Measurements from ENCODE around the gene SPATA18. TPM values are rescaled to one million over a fixed set of nuclear protein-coding genes. Genes with fewer than 3 reads are reported as not detected.

The SPATA18 gene
- total RNA-seq = 1 to 10 TPM in 3 of 4 donors, under 1 TPM in 1; 0.46 to 2.6 (median 1.5) TPM

GRCh38 chr4:52051213-52051614 lies at the start of gene SPATA18:
SPATA18 (plus strand) TSS chr4:52051304; CDS start chr4:52051705, 401 bp downstream.
- Histone ChIP-seq H3K27me3 (peaks cover 0 to 5% (median 0%) of the 10 kb centered on the region in 3 donors), H3K27ac (peak within 1 kb of the TSS; percentile 16 to 54 (median 34)), H3K36me3 (no peaks in the 10 kb centered on the region), H3K9me3 (no peaks in the 10 kb centered on the region), H3K4me1 (no peaks in the 10 kb centered on the region), H3K4me3 (peak within 1 kb of the TSS; percentile 59 to 79 (median 64))
- intact Hi-C loops (cut with DNase I; ENCODE audit: low total_unique reads) = no loop called here
- in situ Hi-C loops (cut with MboI; ENCODE audit: low sequenced_read_pairs in 4 of 4) = no loop called here
- peak in 1 of 2 donors; percentile 18 for ATAC-seq
- DNase-seq = peak in 1 of 2 donors; percentile 12
- TF ChIP-seq CTCF (IDR thresholded peaks at IDR 0.05 in 4 of 5, conservative IDR thresholded peaks at IDR 0.05 in 1 of 5) (no peak), POLR2A (IDR thresholded peaks at IDR 0.05) (no peak)

- intact Hi-C loops (cut with DNase I; ENCODE audit: low total_unique reads) = no loop called here
Observed at GRCh38 chr4:52001616-52002015, 49.5 kb upstream of the SPATA18 start.

GRCh38 chr4:52004414-52004813 lies 46.7 kb upstream of the SPATA18 start:
- TF ChIP-seq CTCF (IDR thresholded peaks at IDR 0.05 in 4 of 5, conservative IDR thresholded peaks at IDR 0.05 in 1 of 5) (no peak), POLR2A (IDR thresholded peaks at IDR 0.05) (no peak)
- DNase-seq (no peak), ATAC-seq (no peak)
- H3K9me3 ChIP-seq = no peaks in the 10 kb centered on the region
- no peak overlapping the region for H3K4me3 ChIP-seq
- in situ Hi-C loops (cut with MboI; ENCODE audit: low sequenced_read_pairs in 4 of 4) = loop anchor here in 1 of 4 donors (25.0 kb wide), 1 partner anchor 92 kb away; no protein-coding TSS in a partner anchor
- H3K36me3 ChIP-seq = peaks cover 0 to 9% of the 10 kb centered on the region in 2 donors
- no peaks in the 10 kb centered on the region for H3K4me1 ChIP-seq
- H3K27ac ChIP-seq = no peak overlapping the region
- intact Hi-C loops (cut with DNase I; ENCODE audit: low total_unique reads) = no loop called here
- no peaks in the 10 kb centered on the region for H3K27me3 ChIP-seq

More at GRCh38 chr4:52001616-52002015, 49.5 kb upstream of the SPATA18 start:
- no peak overlapping the region for H3K4me3 ChIP-seq
- TF ChIP-seq CTCF (IDR thresholded peaks at IDR 0.05 in 4 of 5, conservative IDR thresholded peaks at IDR 0.05 in 1 of 5) (no peak), POLR2A (IDR thresholded peaks at IDR 0.05) (no peak)
- DNase-seq = no peak
- no peak for ATAC-seq
- in situ Hi-C loops (cut with MboI; ENCODE audit: low sequenced_read_pairs in 4 of 4) = loop anchor here in 1 of 4 donors (25.0 kb wide), 1 partner anchor 89 kb away; no protein-coding TSS in a partner anchor
- H3K9me3 ChIP-seq = no peaks in the 10 kb centered on the region
- no peaks in the 10 kb centered on the region for H3K4me1 ChIP-seq
- H3K36me3 ChIP-seq = peaks cover 0 to 19% of the 10 kb centered on the region in 2 donors
- H3K27ac ChIP-seq = no peak overlapping the region
- no peaks in the 10 kb centered on the region for H3K27me3 ChIP-seq

GRCh38 chr4:52005604-52006273 lies 45.4 kb upstream of the SPATA18 start:
- no peaks in the 10 kb centered on the region for H3K9me3 ChIP-seq
- ATAC-seq (peak in 1 of 2 donors; percentile 65), DNase-seq (no peak)
- H3K27ac ChIP-seq = no peak overlapping the region
- no peaks in the 10 kb centered on the region for H3K4me1 ChIP-seq
- in situ Hi-C loops (cut with MboI; ENCODE audit: low sequenced_read_pairs in 4 of 4) (loop anchor here in 1 of 4 donors (25.0 kb wide), 1 partner anchor 93 kb away; no protein-coding TSS in a partner anchor), intact Hi-C loops (cut with DNase I; ENCODE audit: low total_unique reads) (no loop called here)
- H3K27me3 ChIP-seq = no peaks in the 10 kb centered on the region
- no peak overlapping the region for H3K4me3 ChIP-seq
- H3K36me3 ChIP-seq = peaks cover 0 to 9% of the 10 kb centered on the region in 2 donors
- no peak for TF ChIP-seq POLR2A (IDR thresholded peaks at IDR 0.05)
- TF ChIP-seq CTCF (IDR thresholded peaks at IDR 0.05 in 4 of 5, conservative IDR thresholded peaks at IDR 0.05 in 1 of 5) = no peak
